ENCODE data around the gene TPST1.

- TF ChIP-seq, protein P1, sequence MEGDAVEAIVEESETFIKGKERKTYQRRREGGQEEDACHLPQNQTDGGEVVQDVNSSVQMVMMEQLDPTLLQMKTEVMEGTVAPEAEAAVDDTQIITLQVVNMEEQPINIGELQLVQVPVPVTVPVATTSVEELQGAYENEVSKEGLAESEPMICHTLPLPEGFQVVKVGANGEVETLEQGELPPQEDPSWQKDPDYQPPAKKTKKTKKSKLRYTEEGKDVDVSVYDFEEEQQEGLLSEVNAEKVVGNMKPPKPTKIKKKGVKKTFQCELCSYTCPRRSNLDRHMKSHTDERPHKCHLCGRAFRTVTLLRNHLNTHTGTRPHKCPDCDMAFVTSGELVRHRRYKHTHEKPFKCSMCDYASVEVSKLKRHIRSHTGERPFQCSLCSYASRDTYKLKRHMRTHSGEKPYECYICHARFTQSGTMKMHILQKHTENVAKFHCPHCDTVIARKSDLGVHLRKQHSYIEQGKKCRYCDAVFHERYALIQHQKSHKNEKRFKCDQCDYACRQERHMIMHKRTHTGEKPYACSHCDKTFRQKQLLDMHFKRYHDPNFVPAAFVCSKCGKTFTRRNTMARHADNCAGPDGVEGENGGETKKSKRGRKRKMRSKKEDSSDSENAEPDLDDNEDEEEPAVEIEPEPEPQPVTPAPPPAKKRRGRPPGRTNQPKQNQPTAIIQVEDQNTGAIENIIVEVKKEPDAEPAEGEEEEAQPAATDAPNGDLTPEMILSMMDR (IDR thresholded peaks at IDR 0.05) = no peak
- TF ChIP-seq POLR2A (IDR thresholded peaks at IDR 0.05) = no peak
These were observed 91.4 kb downstream of the TPST1 start for GRCh38 chr7:66296557-66296956.

Data from Peyer's patch (tissue), 4 donors.